GM21390 (cell line): ENCODE measurements around the gene PPP4R2.
"Not testable (repeated sequence)": the region's sequence is repeated elsewhere in the genome, so short reads cannot be mapped to it uniquely, and the experiment has no call there.

ENCODE experiments used
- ATAC-seq: cut with Tn5 transposase; IDR thresholded peaks from one replicate; pipeline ENCODE4 v1.9.1; 2021; ENCODE audit not compliant: unreplicated experiment

The PPP4R2 gene

GRCh38 chr3:72976281-72976741 is 20.3 kb upstream of the PPP4R2 start:
- ATAC-seq: no peak

- peak; percentile 51 for ATAC-seq
Measured at GRCh38 chr3:72977060-72977808, 19.4 kb upstream of the PPP4R2 start.

GRCh38 chr3:72982609-72983366 is 13.8 kb upstream of the PPP4R2 start:
- ATAC-seq: no peak

GRCh38 chr3:72985576-72985975 is 11.0 kb upstream of the PPP4R2 start:
- no peak for ATAC-seq

GRCh38 chr3:72990701-72991395 is 5.8 kb upstream of the PPP4R2 start:
- no peak for ATAC-seq

- no peak for ATAC-seq
Measured at GRCh38 chr3:72991522-72991921, 5.1 kb upstream of the PPP4R2 start.

- ATAC-seq: no peak
Measured at GRCh38 chr3:72993391-72993790, 3.2 kb upstream of the PPP4R2 start.

GRCh38 chr3:72995337-72995736 is 1.3 kb upstream of the PPP4R2 start:
- ATAC-seq: no peak

GRCh38 chr3:72996121-72996472 is 514 bp upstream of the PPP4R2 start:
- ATAC-seq: no peak

GRCh38 chr3:72997421-72997961 is 880 bp downstream of the PPP4R2 start:
- ATAC-seq: peak; percentile 4

GRCh38 chr3:72998466-72998865 is 1.9 kb downstream of the PPP4R2 start:
- no peak for ATAC-seq

- ATAC-seq: no peak
Measured at GRCh38 chr3:72999951-73000350, 3.3 kb downstream of the PPP4R2 start.

- ATAC-seq: not testable (repeated sequence)
Measured at GRCh38 chr3:73003050-73003449, 6.4 kb downstream of the PPP4R2 start.

- no peak for ATAC-seq
Measured at GRCh38 chr3:73004316-73004715, 7.7 kb downstream of the PPP4R2 start.

- no peak for ATAC-seq
Measured at GRCh38 chr3:73007992-73008712, 11.5 kb downstream of the PPP4R2 start.

- ATAC-seq: no peak
Measured at GRCh38 chr3:73009008-73009407, 12.4 kb downstream of the PPP4R2 start.

GRCh38 chr3:73009750-73010149 is 13.1 kb downstream of the PPP4R2 start:
- no peak for ATAC-seq

GRCh38 chr3:73010158-73010557 is 13.5 kb downstream of the PPP4R2 start:
- no peak for ATAC-seq

GRCh38 chr3:73018298-73018697 is 21.7 kb downstream of the PPP4R2 start:
- no peak for ATAC-seq

GRCh38 chr3:73018790-73019441 is 22.3 kb downstream of the PPP4R2 start:
- ATAC-seq: no peak
